Common myeloid progenitor, CD34-positive (primary cell): Measurements from ENCODE around the gene TPPP.

Experiments used
- CTCF ChIA-PET: fragments of 350-600 bp; sonication (Branson Sonifier 250); formaldehyde crosslinking; loops from one replicate; lab custom pipeline; 2021; ENCODE audit warnings: antibody characterized with exemption; lab: Charles Lee
- POLR2A ChIA-PET: fragments of 350-600 bp; sonication (Branson Sonifier 250); formaldehyde crosslinking; loops from one replicate; lab custom pipeline; 2021; ENCODE audit warnings: antibody characterized with exemption; lab: Charles Lee
- DNase-seq, 3 donors: peaks; one replicate each; pipeline versions ENCODE4 v3.0.0 to v3.0.0-alpha.2; 2013
- H3K27ac ChIP-seq, 2 experiments: 1 replicate in 1 of 2; 2 replicates in 1 of 2; pipeline ENCODE4 v1.7.0; 2013; ENCODE audit warnings: inconsistent platforms in 2 of 2, low read length in 2 of 2, mild to moderate bottlenecking in 2 of 2, low read depth in 1 of 2, moderate library complexity in 1 of 2; ENCODE audit not compliant: severe bottlenecking in 2 of 2, insufficient read depth in 1 of 2, poor library complexity in 1 of 2
- H3K27me3 ChIP-seq, 5 experiments: replicated peaks in 2 of 5; 1 replicate in 3 of 5; 2 replicates in 2 of 5; pipeline versions ENCODE4 v1.6.1 to v1.7.0; 2013; ENCODE audit warnings: low read length in 4 of 5, mild to moderate bottlenecking in 2 of 5, moderate library complexity in 2 of 5, inconsistent platforms in 1 of 5; ENCODE audit not compliant: insufficient read depth in 5 of 5, control insufficient read depth in 4 of 5
- H3K36me3 ChIP-seq, 4 experiments: 1 replicate in 2 of 4; 2 replicates in 2 of 4; pipeline versions ENCODE4 v1.6.1 to v1.7.0; 2013; ENCODE audit warnings: low read length in 3 of 4, control low read depth in 1 of 4, mild to moderate bottlenecking in 1 of 4; ENCODE audit not compliant: control insufficient read depth in 4 of 4, insufficient read depth in 4 of 4
- H3K4me1 ChIP-seq, 4 experiments: 1 replicate in 3 of 4; 2 replicates in 1 of 4; pipeline versions ENCODE4 v1.6.1 to v1.7.1; 2013; ENCODE audit warnings: low read length in 3 of 4, mild to moderate bottlenecking in 3 of 4, control low read depth in 1 of 4, inconsistent platforms in 1 of 4, moderate library complexity in 1 of 4; ENCODE audit not compliant: control insufficient read depth in 4 of 4, insufficient read depth in 4 of 4; ENCODE audit errors: control extremely low read depth in 1 of 4
- H3K4me3 ChIP-seq, 7 experiments: 1 replicate in 4 of 7; 2 replicates in 3 of 7; pipeline versions ENCODE4 v1.5.1 to v1.7.0; 2013; ENCODE audit warnings: mild to moderate bottlenecking in 7 of 7, low read length in 6 of 7, moderate library complexity in 6 of 7, inconsistent platforms in 2 of 7, low read depth in 2 of 7, control low read depth in 1 of 7; ENCODE audit not compliant: insufficient read depth in 4 of 7, control insufficient read depth in 1 of 7; ENCODE audit errors: extremely low read depth in 1 of 7
- H3K9me3 ChIP-seq, 5 experiments: 1 replicate in 4 of 5; 2 replicates in 1 of 5; pipeline versions ENCODE4 v1.6.1 to v1.7.1; 2013; ENCODE audit warnings: low read length in 4 of 5, mild to moderate bottlenecking in 2 of 5, inconsistent platforms in 1 of 5, low read depth in 1 of 5, moderate library complexity in 1 of 5; ENCODE audit not compliant: control insufficient read depth in 4 of 5, insufficient read depth in 2 of 5; ENCODE audit errors: control extremely low read depth in 1 of 5
- WGBS: methylation state at CpG from one replicate; pipeline ENCODE4 v1.1.5; 2013; ENCODE audit not compliant: insufficient coverage; 5-methylcytosine and 5-hydroxymethylcytosine counted together

The TPPP gene

GRCh38 chr5:638501-639252 lies 54.5 kb downstream of the TPPP start:
- CTCF ChIA-PET, result no interaction called here
- H3K27ac ChIP-seq, result no peak overlapping the region

GRCh38 chr5:637581-638450 lies 55.3 kb downstream of the TPPP start:
- Histone ChIP-seq H3K4me1 (no peaks in the 10 kb centered on the region), H3K27me3 (no peaks in the 10 kb centered on the region), H3K36me3 (peaks cover 6 to 82% (median 58%) of the 10 kb centered on the region in 4 experiments), H3K9me3 (peaks cover 0 to 13% (median 5%) of the 10 kb centered on the region in 5 experiments), H3K27ac (no peak overlapping the region), H3K4me3 (no peak overlapping the region)
- no peak for DNase-seq
- ChIA-PET CTCF (no interaction called here), POLR2A (no interaction called here)
- WGBS, result 98% methylated on average over 42 of the region's 42 CpGs

More at GRCh38 chr5:638501-639252, 54.5 kb downstream of the TPPP start:
- Histone ChIP-seq H3K27me3 (no peaks in the 10 kb centered on the region), H3K9me3 (peaks cover 0 to 13% (median 5%) of the 10 kb centered on the region in 5 experiments), H3K4me3 (no peak overlapping the region), H3K4me1 (no peaks in the 10 kb centered on the region), H3K36me3 (peaks cover 6 to 88% (median 61%) of the 10 kb centered on the region in 4 experiments)
- 99% methylated on average over 24 of the region's 29 CpGs for WGBS
- POLR2A ChIA-PET, result no interaction called here
- DNase-seq, result no peak

GRCh38 chr5:636951-637350 lies 56.2 kb downstream of the TPPP start:
- ChIA-PET POLR2A (no interaction called here), CTCF (no interaction called here)
- Histone ChIP-seq H3K9me3 (peaks cover 0 to 13% (median 5%) of the 10 kb centered on the region in 5 experiments), H3K4me1 (no peaks in the 10 kb centered on the region), H3K4me3 (no peak overlapping the region), H3K27ac (no peak overlapping the region), H3K27me3 (no peaks in the 10 kb centered on the region), H3K36me3 (peaks cover 6 to 75% (median 53%) of the 10 kb centered on the region in 4 experiments)
- WGBS, result 98% methylated on average over 18 of the region's 20 CpGs
- no peak for DNase-seq

GRCh38 chr5:635306-636055 lies 57.7 kb downstream of the TPPP start:
- H3K36me3 ChIP-seq, result peaks cover 4 to 64% (median 44%) of the 10 kb centered on the region in 4 experiments
- ChIA-PET CTCF (no interaction called here), POLR2A (interaction anchor here (0.6 kb wide), 1 partner anchor 274 kb away, joined by 3 read pairs; no protein-coding TSS in a partner anchor)
- H3K9me3 ChIP-seq, result peaks cover 0 to 13% (median 5%) of the 10 kb centered on the region in 5 experiments
- DNase-seq, result no peak
- H3K4me1 ChIP-seq, result no peaks in the 10 kb centered on the region
- H3K27me3 ChIP-seq, result no peaks in the 10 kb centered on the region
- H3K4me3 ChIP-seq, result no peak overlapping the region
- H3K27ac ChIP-seq, result no peak overlapping the region
- WGBS, result 94% methylated on average over 11 of the region's 18 CpGs

GRCh38 chr5:634191-634590 lies 59.0 kb downstream of the TPPP start:
- 97% methylated on average over 9 of the region's 12 CpGs for whole genome bisulfite sequencing
- H3K4me3 ChIP-seq, result no peak overlapping the region
- H3K9me3 ChIP-seq, result peaks cover 0 to 13% (median 5%) of the 10 kb centered on the region in 5 experiments
- H3K4me1 ChIP-seq, result no peaks in the 10 kb centered on the region
- no peaks in the 10 kb centered on the region for H3K27me3 ChIP-seq
- no peak for DNase-seq
- CTCF ChIA-PET, result interaction anchor here (0.5 kb wide), 1 partner anchor 134 kb away, joined by 3 read pairs; no protein-coding TSS in a partner anchor
- no peak overlapping the region for H3K27ac ChIP-seq
- peaks cover 4 to 51% (median 34%) of the 10 kb centered on the region in 4 experiments for H3K36me3 ChIP-seq
- POLR2A ChIA-PET, result no interaction called here

- no peak overlapping the region for H3K27ac ChIP-seq
- CTCF ChIA-PET, result no interaction called here
- no peak overlapping the region for H3K4me3 ChIP-seq
- peaks cover 4 to 44% (median 31%) of the 10 kb centered on the region in 4 experiments for H3K36me3 ChIP-seq
- no peaks in the 10 kb centered on the region for H3K27me3 ChIP-seq
- H3K4me1 ChIP-seq, result no peaks in the 10 kb centered on the region
- DNase-seq, result no peak
- peaks cover 0 to 13% (median 5%) of the 10 kb centered on the region in 5 experiments for H3K9me3 ChIP-seq
- 97% methylated on average over 18 of the region's 20 CpGs for WGBS
- POLR2A ChIA-PET, result no interaction called here
Measured at GRCh38 chr5:633501-633955, 59.6 kb downstream of the TPPP start.
